H9 (cell line): ENCODE results near the gene CLUH. TPM values are rescaled to one million over a fixed set of nuclear protein-coding genes. Genes with fewer than 3 reads are reported as not detected.

Experiments
- DNase-seq: peaks from one replicate; pipeline ENCODE4 v3.0.0-alpha.2; 2017
- H2AFZ ChIP-seq: one replicate; pipeline ENCODE4 v1.6.1; 2013; ENCODE audit warnings: mild to moderate bottlenecking, low read length, control low read depth, moderate library complexity
- H2AK5ac ChIP-seq: 2 replicates; pipeline ENCODE4 v1.6.1; 2013; ENCODE audit warnings: low read length, control low read depth, mixed read lengths; ENCODE audit not compliant: insufficient read length
- H2BK120ac ChIP-seq: one replicate; pipeline ENCODE4 v1.6.1; 2013; ENCODE audit warnings: low read depth, mild to moderate bottlenecking, low read length, control low read depth, inconsistent platforms; ENCODE audit not compliant: poor library complexity, severe bottlenecking
- H2BK12ac ChIP-seq: 2 replicates; pipeline ENCODE4 v1.6.1; 2013; ENCODE audit warnings: low read length, control low read depth, mixed read lengths, low read depth; ENCODE audit not compliant: insufficient read length
- H2BK15ac ChIP-seq: 2 replicates; pipeline ENCODE4 v1.6.1; 2013; ENCODE audit warnings: low read depth, low read length, control low read depth
- H2BK20ac ChIP-seq: one replicate; pipeline ENCODE4 v1.6.1; 2013; ENCODE audit warnings: low read depth, mild to moderate bottlenecking, low read length, control low read depth, inconsistent platforms; ENCODE audit not compliant: poor library complexity, severe bottlenecking
- H2BK5ac ChIP-seq: 2 replicates; pipeline ENCODE4 v1.6.1; 2013; ENCODE audit warnings: low read length, control low read depth, mixed read lengths; ENCODE audit not compliant: insufficient read length
- H3K14ac ChIP-seq: 2 replicates; pipeline ENCODE4 v1.6.1; 2013; ENCODE audit warnings: low read length, control low read depth; ENCODE audit not compliant: insufficient read depth
- H3K18ac ChIP-seq: 2 replicates; pipeline ENCODE4 v1.6.1; 2013; ENCODE audit warnings: low read depth, mild to moderate bottlenecking, mixed read lengths, low read length, control low read depth; ENCODE audit not compliant: insufficient read length
- H3K23ac ChIP-seq: 2 replicates; pipeline ENCODE4 v1.6.1; 2013; ENCODE audit warnings: low read length, control low read depth, mixed read lengths, low read depth; ENCODE audit not compliant: insufficient read length
- H3K23me2 ChIP-seq: 2 replicates; pipeline ENCODE4 v1.6.1; 2013; ENCODE audit warnings: low read depth, mild to moderate bottlenecking, mixed read lengths, low read length, control low read depth; ENCODE audit not compliant: insufficient read length, poor library complexity, severe bottlenecking
- H3K27ac ChIP-seq: 2 replicates; pipeline ENCODE4 v1.5.1; 2013; ENCODE audit warnings: low read length, control low read depth, mixed read lengths, low read depth; ENCODE audit not compliant: insufficient read length
- H3K27me3 ChIP-seq: 2 replicates; pipeline ENCODE4 v1.6.1; 2013; ENCODE audit warnings: low read length, control low read depth, inconsistent platforms; ENCODE audit not compliant: insufficient read depth
- H3K4ac ChIP-seq: 2 replicates; pipeline ENCODE4 v1.6.1; 2013; ENCODE audit warnings: low read depth, mild to moderate bottlenecking, control low read depth, inconsistent platforms, low read length, moderate library complexity
- H3K4me1 ChIP-seq: 2 replicates; pipeline ENCODE4 v1.6.1; 2013; ENCODE audit warnings: low read length, control low read depth, inconsistent platforms; ENCODE audit not compliant: insufficient read depth
- H3K4me2 ChIP-seq: 2 replicates; pipeline ENCODE4 v1.6.1; 2013; ENCODE audit warnings: low read length, control low read depth, mixed read lengths; ENCODE audit not compliant: insufficient read length, insufficient read depth
- H3K56ac ChIP-seq: 2 replicates; pipeline ENCODE4 v1.6.1; 2013; ENCODE audit warnings: low read depth, mild to moderate bottlenecking, mixed read lengths, low read length, control low read depth; ENCODE audit not compliant: insufficient read length
- H3K79me1 ChIP-seq: 2 replicates; pipeline ENCODE4 v1.6.1; 2013; ENCODE audit warnings: low read depth, mild to moderate bottlenecking, moderate library complexity, low read length, control low read depth, inconsistent platforms; ENCODE audit not compliant: insufficient read depth, poor library complexity, severe bottlenecking
- H3K79me2 ChIP-seq: 2 replicates; pipeline ENCODE4 v1.6.1; 2013; ENCODE audit warnings: low read length, control low read depth, inconsistent platforms; ENCODE audit not compliant: insufficient read depth
- H3K9ac ChIP-seq: 2 replicates; pipeline ENCODE4 v1.6.1; 2013; ENCODE audit warnings: low read length, control low read depth, mixed read lengths; ENCODE audit not compliant: insufficient read length; ENCODE audit errors: extremely low read depth
- H3K9me3 ChIP-seq: one replicate; pipeline ENCODE4 v1.6.1; 2013; ENCODE audit warnings: low read depth, low read length, inconsistent platforms; ENCODE audit not compliant: control insufficient read depth
- H3T11ph ChIP-seq: one replicate; pipeline ENCODE4 v1.6.1; 2013; ENCODE audit warnings: mild to moderate bottlenecking, low read length, control low read depth, inconsistent platforms
- H4K20me1 ChIP-seq: one replicate; pipeline ENCODE4 v1.6.1; 2013; ENCODE audit not compliant: control insufficient read depth, insufficient read length, insufficient read depth
- H4K5ac ChIP-seq: 2 replicates; pipeline ENCODE4 v1.6.1; 2013; ENCODE audit warnings: low read depth, mild to moderate bottlenecking, mixed read lengths, low read length, control low read depth; ENCODE audit not compliant: insufficient read length
- H4K8ac ChIP-seq: replicated peaks from 2 replicates; pipeline ENCODE4 v1.6.1; 2013; ENCODE audit warnings: low read length, control low read depth, mixed read lengths, low read depth; ENCODE audit not compliant: insufficient read length
- H4K91ac ChIP-seq: 2 replicates; pipeline ENCODE4 v1.6.1; 2013; ENCODE audit warnings: low read depth, mild to moderate bottlenecking, moderate library complexity, mixed read lengths, low read length, control low read depth; ENCODE audit not compliant: insufficient read length
- H3K27ac Mint-ChIP-seq, 3 experiments: 2 replicates in 2 of 3; 3 replicates in 1 of 3; pipeline ENCODE4 v1.8.0; 2020 to 2021; ENCODE audit warnings: mixed read lengths in 3 of 3, mild to moderate bottlenecking in 1 of 3, moderate library complexity in 1 of 3
- H3K27me3 Mint-ChIP-seq: 2 replicates; pipeline ENCODE4 v1.8.0; 2021; ENCODE audit warnings: low read depth, mild to moderate bottlenecking, moderate library complexity, mixed read lengths
- H3K36me3 Mint-ChIP-seq, 3 experiments: 2 replicates in 2 of 3; 3 replicates in 1 of 3; pipeline ENCODE4 v1.8.0; 2020 to 2021; ENCODE audit warnings: low read depth in 3 of 3, mixed read lengths in 3 of 3; ENCODE audit not compliant: insufficient read depth in 1 of 3
- H3K4me1 Mint-ChIP-seq, 2 experiments: 2 replicates each; pipeline ENCODE4 v1.8.0; 2020; ENCODE audit warnings: mixed read lengths in 2 of 2
- H3K4me3 Mint-ChIP-seq, 2 experiments: 2 replicates in 1 of 2; 3 replicates in 1 of 2; pipeline ENCODE4 v1.8.0; 2020 to 2021; ENCODE audit warnings: mild to moderate bottlenecking in 2 of 2, mixed read lengths in 2 of 2, moderate library complexity in 1 of 2
- H3K9me3 Mint-ChIP-seq, 2 experiments: 2 replicates in 1 of 2; 3 replicates in 1 of 2; pipeline ENCODE4 v1.8.0; 2020; ENCODE audit warnings: mild to moderate bottlenecking in 2 of 2, mixed read lengths in 2 of 2, moderate library complexity in 1 of 2
- CTCF ChIP-seq: fragments of 200-600 bp; sonication (generic); conservative IDR thresholded peaks from 3 replicates; pipeline ENCODE4 v1.8.0; 2021; ENCODE audit warnings: antibody characterized with exemption, mild to moderate bottlenecking
- WGBS: extraction: QIAGEN DNeasy Blood & Tissue Kit; methylation state at CpG from one replicate; pipeline ENCODE4 v1.1.7; 2013; ENCODE audit warnings: missing lambda C conversion rate, low lambda C conversion rate, mixed read lengths; ENCODE audit not compliant: insufficient read length; ENCODE audit errors: extremely low coverage; 5-methylcytosine and 5-hydroxymethylcytosine counted together
- total RNA-seq: library from RNA; stranded (reverse); gene quantifications from 2 replicates; pipeline ENCODE4 v1.2.1, GENCODE V29; 2021

Gene CLUH
- total RNA-seq, 1 experiment from 2014 or later = 91.3 TPM

DNA sequence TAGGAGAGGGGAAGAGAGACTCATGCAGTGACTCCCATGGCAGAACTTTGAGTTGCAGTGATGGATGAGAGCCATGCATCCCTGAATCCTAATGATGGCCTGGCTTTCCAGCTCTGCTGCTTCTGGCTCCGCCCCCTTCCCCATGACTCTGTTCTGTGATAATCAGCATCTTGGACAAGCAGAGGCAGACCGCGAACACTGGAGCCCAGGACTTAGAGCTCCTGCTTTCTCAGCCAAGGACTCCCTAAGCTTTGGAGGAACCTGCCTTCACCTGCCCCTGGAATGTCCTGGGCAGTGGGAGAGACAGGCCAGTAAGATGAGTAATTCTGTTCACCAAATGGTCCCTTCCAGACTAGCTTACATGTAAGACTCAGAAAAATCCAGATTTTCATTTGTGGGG lies 25.4 kb upstream of the CLUH start:
- Mint-ChIP-seq H3K4me3 (no peak overlapping the region), H3K9me3 (no peaks in the 10 kb centered on the region), H3K27ac (no peak overlapping the region), H3K27me3 (no peaks in the 10 kb centered on the region; the same call in 1 of the 2 replicates), H3K4me1 (no peaks in the 10 kb centered on the region), H3K36me3 (peaks cover 0 to 16% (median 13%) of the 10 kb centered on the region in 3 experiments; a peak in 4 of 7 replicates)
- H2BK15ac ChIP-seq = no peak overlapping the region
- H2BK12ac ChIP-seq = no peak overlapping the region
- no peak overlapping the region for H4K5ac ChIP-seq
- no peak for DNase-seq
- no peak overlapping the region for H3K9ac ChIP-seq
- no peak overlapping the region for H3K18ac ChIP-seq
- TF ChIP-seq CTCF = no peak
- H3K14ac ChIP-seq = no peak overlapping the region
- no peak overlapping the region for H2AFZ ChIP-seq
- no peaks in the 10 kb centered on the region for H3K79me1 ChIP-seq
- no peak overlapping the region for H2BK5ac ChIP-seq
- H2BK120ac ChIP-seq = no peak overlapping the region
- H3K4ac ChIP-seq = no peak overlapping the region
- H4K8ac ChIP-seq = no peak overlapping the region
- H3K27me3 ChIP-seq = no peaks in the 10 kb centered on the region
- H2BK20ac ChIP-seq = no peak overlapping the region
- no peak overlapping the region for H3K4me2 ChIP-seq
- no peak overlapping the region for H2AK5ac ChIP-seq
- H3K9me3 ChIP-seq = no peaks in the 10 kb centered on the region
- H3K23me2 ChIP-seq = peaks cover 4% of the 10 kb centered on the region
- H3K56ac ChIP-seq = no peak overlapping the region
- no peak overlapping the region for H3K23ac ChIP-seq
- WGBS = no CpG with 5 or more reads among the region's 3 CpGs
- H4K20me1 ChIP-seq = no peaks in the 10 kb centered on the region
- H4K91ac ChIP-seq = no peak overlapping the region
- H3K4me1 ChIP-seq = no peaks in the 10 kb centered on the region
- no peaks in the 10 kb centered on the region for H3K79me2 ChIP-seq
- H3T11ph ChIP-seq = no peak overlapping the region
- no peak overlapping the region for H3K27ac ChIP-seq
